Measurements from ENCODE around the gene AP1AR. TPM values are rescaled to one million over a fixed set of nuclear protein-coding genes. Genes with fewer than 3 reads are reported as not detected.

The AP1AR gene
- 7.0 TPM for total RNA-seq

DNA sequence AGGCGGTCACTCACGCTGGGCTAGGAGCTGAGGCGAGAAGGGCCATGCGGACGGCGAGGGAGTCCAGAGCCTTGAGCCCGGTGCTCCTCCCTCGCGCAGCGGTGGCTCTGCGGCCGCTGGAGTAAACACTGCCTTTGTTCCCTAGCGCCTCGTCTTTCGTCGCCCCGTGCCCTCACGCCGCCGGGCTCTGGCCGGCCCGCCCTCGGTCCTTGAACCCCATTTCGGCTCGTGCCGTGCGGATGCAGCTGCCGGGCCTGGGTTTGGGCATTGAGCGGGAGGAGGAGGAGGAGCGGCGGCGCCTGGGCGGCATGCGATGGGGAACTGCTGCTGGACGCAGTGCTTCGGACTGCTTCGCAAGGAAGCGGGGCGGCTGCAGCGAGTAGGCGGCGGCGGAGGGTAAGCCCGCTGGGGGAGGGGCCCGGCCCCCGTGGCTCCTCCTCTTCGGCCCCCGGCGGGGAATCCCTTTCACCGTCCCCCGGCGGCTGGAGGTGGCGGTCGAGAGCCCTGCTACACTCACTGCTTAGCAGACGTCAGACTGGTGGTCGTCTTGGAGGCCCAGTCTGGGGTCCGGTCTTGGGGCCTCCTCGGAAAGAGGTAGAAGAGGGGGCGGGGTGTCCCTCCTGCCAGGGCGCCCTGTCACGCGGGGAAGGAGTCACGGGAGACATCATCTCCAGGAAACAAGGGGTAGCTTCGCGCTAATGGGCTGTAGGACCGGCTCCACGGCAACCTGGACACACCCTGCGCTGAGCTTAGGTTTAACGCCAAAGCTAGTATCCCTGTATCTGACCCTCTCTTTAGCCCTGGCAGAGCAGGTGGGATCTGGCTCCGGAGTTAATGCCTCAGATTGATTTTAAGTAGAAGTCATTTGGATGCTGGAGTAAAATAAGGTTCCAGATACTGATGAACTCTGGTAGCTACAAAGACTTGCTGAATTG lies at the start of gene AP1AR:
TSS of gene AP1AR (plus strand) at position 9 of the 935 bp plus-strand sequence. CDS start at position 314, 305 bp downstream.
- peak within 1 kb of the TSS; percentile 83 to 97 for H3K4me3 ChIP-seq
- intact Hi-C loops (cut with DNase I) = loop anchor here (1.0 to 5.0 kb wide), 5 partner anchors 53 to 405 kb away; partner anchors contain the start of genes ALPK1, FAM241A, LARP7 and NEUROG2
- peak within 1 kb of the TSS; percentile 93 to 95 for H3K27ac ChIP-seq
- peak; percentile 44 to 89 for DNase-seq (ENCODE audit: low spot score in 2 of 2)
- H3K36me3 ChIP-seq = no peaks in the 10 kb centered on the region
- H3K27me3 ChIP-seq = no peaks in the 10 kb centered on the region
- peaks cover 6% of the 10 kb centered on the region in 2 donors for H3K4me1 ChIP-seq
- no peaks in the 10 kb centered on the region for H3K9me3 ChIP-seq
- peak in 2 of 3 experiments; percentile 36 to 38 for TF ChIP-seq CTCF (IDR thresholded peaks at IDR 0.05)

DNA sequence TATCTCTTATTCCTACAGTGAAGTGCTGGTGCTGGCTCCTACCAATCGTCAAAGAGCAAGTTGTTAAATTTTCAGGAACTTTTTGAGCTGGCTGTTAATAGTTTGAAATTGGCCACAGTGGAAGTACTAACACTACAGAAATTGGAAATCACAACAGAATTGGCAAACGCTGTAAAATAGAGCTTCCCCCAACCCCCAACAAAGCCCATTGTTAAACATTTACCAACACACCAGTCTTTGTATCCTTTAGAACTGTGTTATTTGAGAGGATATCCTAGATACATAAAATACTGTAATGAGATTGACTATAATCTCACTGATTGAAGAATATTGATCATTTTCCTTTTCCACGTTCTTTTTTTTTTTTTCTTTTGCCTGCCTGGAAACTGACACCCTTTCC lies 49.0 kb upstream of the AP1AR start:
- intact Hi-C loops (cut with DNase I) = no loop called here
- no peak for DNase-seq (ENCODE audit: low spot score in 2 of 2)
- H3K36me3 ChIP-seq = no peaks in the 10 kb centered on the region
- H3K27me3 ChIP-seq = no peaks in the 10 kb centered on the region
- H3K4me3 ChIP-seq = no peak overlapping the region
- no peaks in the 10 kb centered on the region for H3K9me3 ChIP-seq
- no peak overlapping the region for H3K27ac ChIP-seq
- no peak for TF ChIP-seq CTCF (IDR thresholded peaks at IDR 0.05)
- H3K4me1 ChIP-seq = no peaks in the 10 kb centered on the region

GRCh38 chr4:112183252-112183651 lies 48.3 kb upstream of the AP1AR start:
- no peak for TF ChIP-seq CTCF (IDR thresholded peaks at IDR 0.05)

DNA sequence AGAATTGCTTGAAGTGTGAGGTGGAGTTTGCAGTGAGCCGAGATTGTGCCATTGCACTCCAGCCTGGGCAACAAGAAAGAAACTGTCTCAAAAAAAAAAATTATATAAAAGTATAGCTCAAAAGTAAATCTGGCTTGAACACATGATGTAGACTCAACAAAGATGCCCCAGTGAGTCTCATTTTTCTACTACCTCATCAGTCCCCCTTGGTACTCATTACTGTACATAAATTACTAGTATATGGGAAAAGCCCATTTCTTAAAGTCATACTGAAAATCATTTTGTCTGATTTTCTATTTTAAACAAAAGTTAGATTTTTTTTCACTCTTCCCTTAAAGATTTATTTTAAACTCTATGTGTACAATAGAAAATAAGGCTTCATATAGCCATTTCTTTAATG lies 47.1 kb upstream of the AP1AR start:
- Histone ChIP-seq H3K36me3 (no peaks in the 10 kb centered on the region), H3K9me3 (no peaks in the 10 kb centered on the region), H3K4me3 (no peak overlapping the region), H3K27ac (no peak overlapping the region), H3K4me1 (no peaks in the 10 kb centered on the region), H3K27me3 (no peaks in the 10 kb centered on the region)
- intact Hi-C loops (cut with DNase I) = no loop called here
- no peak for DNase-seq (ENCODE audit: low spot score in 2 of 2)
- TF ChIP-seq CTCF (IDR thresholded peaks at IDR 0.05) = no peak

More at GRCh38 chr4:112183252-112183651, 48.3 kb upstream of the AP1AR start:
- no peaks in the 10 kb centered on the region for H3K27me3 ChIP-seq
- no peak for DNase-seq (ENCODE audit: low spot score in 2 of 2)
- H3K36me3 ChIP-seq = no peaks in the 10 kb centered on the region
- no peaks in the 10 kb centered on the region for H3K4me1 ChIP-seq
- no peak overlapping the region for H3K4me3 ChIP-seq
- H3K27ac ChIP-seq = no peak overlapping the region
- intact Hi-C loops (cut with DNase I) = no loop called here
- H3K9me3 ChIP-seq = no peaks in the 10 kb centered on the region

GRCh38 chr4:112185334-112185733 lies 46.3 kb upstream of the AP1AR start:
- Histone ChIP-seq H3K4me1 (no peaks in the 10 kb centered on the region), H3K27me3 (no peaks in the 10 kb centered on the region), H3K36me3 (no peaks in the 10 kb centered on the region), H3K27ac (no peak overlapping the region), H3K9me3 (no peaks in the 10 kb centered on the region), H3K4me3 (no peak overlapping the region)
- intact Hi-C loops (cut with DNase I) = no loop called here
- TF ChIP-seq CTCF (IDR thresholded peaks at IDR 0.05) = no peak
- no peak for DNase-seq (ENCODE audit: low spot score in 2 of 2)

All from ascending aorta (tissue), 2 donors.